Effector memory CD4-positive, alpha-beta T cell (primary cell): ENCODE data around the gene CLEC3A.

Experiments used
- DNase-seq, 3 donors: peaks; one replicate each; pipeline ENCODE4 v3.0.0-alpha.2; 2020
- H3K27ac ChIP-seq: 2 replicates; pipeline ENCODE4 v1.7.0; 2013; ENCODE audit warnings: mild to moderate bottlenecking, low read length, moderate library complexity; ENCODE audit not compliant: insufficient read depth, poor library complexity, severe bottlenecking
- H3K27me3 ChIP-seq: replicated peaks from 2 replicates; pipeline ENCODE4 v1.7.0; 2013; ENCODE audit warnings: mild to moderate bottlenecking, low read length; ENCODE audit not compliant: insufficient read depth, control insufficient read depth, poor library complexity, severe bottlenecking
- H3K36me3 ChIP-seq: 2 replicates; pipeline ENCODE4 v1.7.0; 2013; ENCODE audit warnings: mild to moderate bottlenecking, low read length, moderate library complexity; ENCODE audit not compliant: control insufficient read depth, insufficient read depth
- H3K4me1 ChIP-seq: 2 replicates; pipeline ENCODE4 v1.7.0; 2013; ENCODE audit warnings: low read length, mild to moderate bottlenecking; ENCODE audit not compliant: control insufficient read depth, insufficient read depth, poor library complexity, severe bottlenecking
- H3K4me3 ChIP-seq: 2 replicates; pipeline ENCODE4 v1.7.0; 2013; ENCODE audit warnings: low read length, low read depth, mild to moderate bottlenecking; ENCODE audit not compliant: insufficient read depth, poor library complexity, severe bottlenecking
- H3K9me3 ChIP-seq: 2 replicates; pipeline ENCODE4 v1.7.0; 2013; ENCODE audit warnings: mild to moderate bottlenecking, low read length, moderate library complexity; ENCODE audit not compliant: control insufficient read depth

CLEC3A gene

GRCh38 chr16:78060295-78060694 lies 37.9 kb downstream of the CLEC3A start:
- Histone ChIP-seq H3K27ac (no peak overlapping the region), H3K36me3 (no peaks in the 10 kb centered on the region), H3K4me3 (no peak overlapping the region), H3K4me1 (no peaks in the 10 kb centered on the region), H3K27me3 (no peaks in the 10 kb centered on the region), H3K9me3 (no peaks in the 10 kb centered on the region)
- no peak for DNase-seq

- Histone ChIP-seq H3K36me3 (no peaks in the 10 kb centered on the region), H3K27ac (no peak overlapping the region), H3K27me3 (no peaks in the 10 kb centered on the region), H3K9me3 (no peaks in the 10 kb centered on the region), H3K4me1 (no peaks in the 10 kb centered on the region), H3K4me3 (no peak overlapping the region)
- DNase-seq = no peak
Observed at GRCh38 chr16:78060809-78061208, 38.5 kb downstream of the CLEC3A start.

GRCh38 chr16:78065319-78065718 lies 43.0 kb downstream of the CLEC3A start:
- H3K36me3 ChIP-seq = no peaks in the 10 kb centered on the region
- no peaks in the 10 kb centered on the region for H3K9me3 ChIP-seq
- H3K4me1 ChIP-seq = no peaks in the 10 kb centered on the region
- DNase-seq = no peak
- no peak overlapping the region for H3K27ac ChIP-seq
- no peak overlapping the region for H3K4me3 ChIP-seq
- H3K27me3 ChIP-seq = no peaks in the 10 kb centered on the region

GRCh38 chr16:78069913-78070312 lies 47.6 kb downstream of the CLEC3A start:
- H3K27me3 ChIP-seq = no peaks in the 10 kb centered on the region
- H3K4me3 ChIP-seq = no peak overlapping the region
- no peaks in the 10 kb centered on the region for H3K4me1 ChIP-seq
- no peaks in the 10 kb centered on the region for H3K36me3 ChIP-seq
- DNase-seq = no peak
- H3K27ac ChIP-seq = no peak overlapping the region
- H3K9me3 ChIP-seq = no peaks in the 10 kb centered on the region

- no peak overlapping the region for H3K4me3 ChIP-seq
- H3K27me3 ChIP-seq = no peaks in the 10 kb centered on the region
- no peak for DNase-seq
- no peaks in the 10 kb centered on the region for H3K9me3 ChIP-seq
- no peaks in the 10 kb centered on the region for H3K4me1 ChIP-seq
- H3K27ac ChIP-seq = no peak overlapping the region
- no peaks in the 10 kb centered on the region for H3K36me3 ChIP-seq
Observed at GRCh38 chr16:78072275-78072674, 49.9 kb downstream of the CLEC3A start.

GRCh38 chr16:78075800-78076199 lies 53.5 kb downstream of the CLEC3A start:
- Histone ChIP-seq H3K27me3 (no peaks in the 10 kb centered on the region), H3K27ac (no peak overlapping the region), H3K4me3 (no peak overlapping the region), H3K9me3 (no peaks in the 10 kb centered on the region), H3K36me3 (no peaks in the 10 kb centered on the region), H3K4me1 (no peaks in the 10 kb centered on the region)
- DNase-seq = no peak

GRCh38 chr16:78081341-78081740 lies 59.0 kb downstream of the CLEC3A start:
- Histone ChIP-seq H3K4me3 (no peak overlapping the region), H3K4me1 (no peaks in the 10 kb centered on the region)

More at GRCh38 chr16:78081341-78081740, 59.0 kb downstream of the CLEC3A start:
- no peaks in the 10 kb centered on the region for H3K9me3 ChIP-seq
- DNase-seq = no peak
- no peaks in the 10 kb centered on the region for H3K27me3 ChIP-seq
- H3K36me3 ChIP-seq = no peaks in the 10 kb centered on the region
- no peak overlapping the region for H3K27ac ChIP-seq
